CD4-positive, alpha-beta T cell (primary cell): ENCODE results near the gene HOXA11. TPM values are rescaled to one million over a fixed set of nuclear protein-coding genes. Genes with fewer than 3 reads are reported as not detected.

ENCODE experiments used
- ATAC-seq: fragments of 200-7000 bp; cut with Tn5 transposase; one replicate; pipeline ENCODE4 v1.10.0; 2022; ENCODE audit warnings: mild to moderate bottlenecking; ENCODE audit not compliant: poor library complexity
- CTCF ChIA-PET: fragments of 350-600 bp; sonication (Branson Sonifier 250); formaldehyde crosslinking; loops from one replicate; lab custom pipeline; 2021; ENCODE audit warnings: antibody characterized with exemption, inconsistent platforms; lab: Charles Lee
- POLR2A ChIA-PET: fragments of 350-600 bp; sonication (Branson Sonifier 250); formaldehyde crosslinking; loops from one replicate; lab custom pipeline; 2021; ENCODE audit warnings: antibody characterized with exemption, inconsistent platforms; lab: Charles Lee
- DNase-seq, 14 experiments: peaks; one replicate each; pipeline ENCODE4 v3.0.0-alpha.2; 2013 to 2020; ENCODE audit warnings: mixed read lengths in 2 of 14
- H3K27ac ChIP-seq, 2 donors: one replicate each; pipeline versions ENCODE4 v1.5.1 to v1.7.0; 2013; ENCODE audit warnings: low read length in 2 of 2, low read depth in 1 of 2, mild to moderate bottlenecking in 1 of 2
- H3K27me3 ChIP-seq, 2 experiments: 1 replicate in 1 of 2; 2 replicates in 1 of 2; pipeline versions ENCODE4 v1.6.1 to v1.7.0; 2013; ENCODE audit warnings: low read length in 2 of 2, control low read depth in 1 of 2, mild to moderate bottlenecking in 1 of 2, moderate library complexity in 1 of 2; ENCODE audit not compliant: insufficient read depth in 2 of 2, control insufficient read depth in 1 of 2
- H3K36me3 ChIP-seq: one replicate; pipeline ENCODE4 v1.6.1; 2013; ENCODE audit warnings: low read length, control low read depth; ENCODE audit not compliant: insufficient read depth
- H3K4me1 ChIP-seq: one replicate; pipeline ENCODE4 v1.6.1; 2013; ENCODE audit warnings: low read length, control low read depth; ENCODE audit not compliant: insufficient read depth
- H3K4me3 ChIP-seq: one replicate; pipeline ENCODE4 v1.5.1; 2013; ENCODE audit warnings: mild to moderate bottlenecking, low read length, moderate library complexity
- H3K9me3 ChIP-seq, 2 experiments: 1 replicate in 1 of 2; 2 replicates in 1 of 2; pipeline versions ENCODE4 v1.6.1 to v1.7.0; 2013; ENCODE audit warnings: low read length in 2 of 2, mild to moderate bottlenecking in 2 of 2, control low read depth in 1 of 2, moderate library complexity in 1 of 2; ENCODE audit not compliant: control insufficient read depth in 1 of 2, insufficient read depth in 1 of 2
- H3K27ac Mint-ChIP-seq: one replicate; pipeline ENCODE4 v1.8.0; 2020; ENCODE audit warnings: mixed read lengths
- H3K27me3 Mint-ChIP-seq: one replicate; pipeline ENCODE4 v1.8.0; 2021; ENCODE audit warnings: mixed read lengths
- H3K36me3 Mint-ChIP-seq: one replicate; pipeline ENCODE4 v1.8.0; 2021; ENCODE audit warnings: low read depth, mixed read lengths
- H3K4me1 Mint-ChIP-seq: one replicate; pipeline ENCODE4 v1.8.0; 2021; ENCODE audit warnings: low read depth, mixed read lengths
- H3K4me3 Mint-ChIP-seq: one replicate; pipeline ENCODE4 v1.8.0; 2020; ENCODE audit warnings: mild to moderate bottlenecking, mixed read lengths
- H3K9me3 Mint-ChIP-seq: one replicate; pipeline ENCODE4 v1.8.0; 2020; ENCODE audit warnings: mixed read lengths
- intact Hi-C, 2 experiments: fragments of 100-400 bp; cut with DNase I in 1 of 2; cut with micrococcal nuclease in 1 of 2; formaldehyde crosslinking; loops; one replicate each; pipeline versions ENCODE4 v1.15.1 to v1.9.0; 2023 to 2025; cut with DNase I, micrococcal nuclease
- total RNA-seq, 174 experiments: library from RNA in 2 of 174; stranded (reverse) in 2 of 174; gene quantifications; one replicate each; pipeline ENCODE4 v1.2.3 and lab custom pipeline; 2021 to 2026
- TF ChIP-seq, protein P1 (sequence below): fragments of 200-600 bp; IDR thresholded peaks from one replicate; pipeline ENCODE4 v1.8.0; 2022; ENCODE audit warnings: antibody characterized with exemption, mild to moderate bottlenecking

Gene HOXA11
- total RNA-seq, 2 experiments from 2014 or later, result not detected

DNA sequence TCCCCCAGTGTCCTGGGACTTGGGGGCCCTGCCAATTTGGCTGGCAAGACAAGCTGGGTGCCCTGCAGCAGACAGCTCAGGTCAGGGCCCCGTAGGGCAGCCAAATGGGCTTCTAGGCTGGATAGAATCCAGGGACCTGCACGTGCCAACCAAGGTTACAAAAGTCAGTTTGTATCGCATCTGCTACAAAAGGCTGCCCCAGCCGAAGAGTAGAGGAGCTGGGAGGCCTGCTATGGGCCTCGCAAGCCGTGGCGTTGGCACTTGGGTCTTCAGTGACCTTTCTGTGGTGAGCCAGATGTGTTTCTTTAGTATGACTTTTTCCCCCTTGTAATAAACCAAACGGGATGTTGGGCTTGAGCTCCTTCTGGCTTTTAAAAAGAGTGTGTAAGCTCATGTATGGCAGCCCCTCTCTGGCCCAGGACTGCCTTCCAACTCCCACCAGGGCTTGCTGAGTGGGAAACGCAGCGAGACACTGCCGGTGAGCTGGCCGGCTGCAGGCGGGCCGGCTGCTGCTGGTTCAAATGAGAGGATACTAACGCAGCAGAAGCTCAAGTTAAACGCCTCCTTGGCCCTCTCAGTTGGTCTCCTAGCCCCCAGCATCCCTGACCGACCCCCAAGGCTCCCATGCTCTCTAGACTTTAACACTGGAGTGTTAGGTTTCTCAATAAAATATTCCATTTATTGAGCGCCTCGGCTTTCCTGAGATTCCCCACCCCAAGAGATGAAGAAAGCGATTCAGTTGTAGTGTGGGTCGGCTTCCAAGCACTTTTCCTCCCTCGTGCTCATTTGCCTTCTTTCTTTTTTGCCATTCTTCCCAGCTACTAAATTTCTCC is 7.9 kb downstream of the HOXA11 start:
- intact Hi-C loops, result loop anchor here in 1 of 2 experiments (5.0 kb wide), 1 partner anchor 1225 kb away; no protein-coding TSS in a partner anchor
- Histone ChIP-seq H3K27ac (no peak overlapping the region), H3K27me3 (peaks cover 70 to 92% of the 10 kb centered on the region in 2 experiments), H3K9me3 (peaks cover 0 to 50% of the 10 kb centered on the region in 2 experiments), H3K4me1 (peaks cover 34% of the 10 kb centered on the region), H3K36me3 (no peaks in the 10 kb centered on the region), H3K4me3 (no peak overlapping the region)
- DNase-seq, result no peak
- peaks cover 86% of the 10 kb centered on the region for H3K27me3 Mint-ChIP-seq
- no peaks in the 10 kb centered on the region for H3K36me3 Mint-ChIP-seq
- H3K9me3 Mint-ChIP-seq, result no peaks in the 10 kb centered on the region
- no peak for ATAC-seq
- ChIA-PET POLR2A (interaction anchor here (1.0 kb wide), 1 partner anchor 11 kb away, joined by 3 read pairs; no protein-coding TSS in a partner anchor), CTCF (interaction anchor here (1.2 to 2.2 kb wide), 3 partner anchors 16 to 1282 kb away, joined by 3 to 8 read pairs (median 8); no protein-coding TSS in a partner anchor)
- TF ChIP-seq, protein P1, sequence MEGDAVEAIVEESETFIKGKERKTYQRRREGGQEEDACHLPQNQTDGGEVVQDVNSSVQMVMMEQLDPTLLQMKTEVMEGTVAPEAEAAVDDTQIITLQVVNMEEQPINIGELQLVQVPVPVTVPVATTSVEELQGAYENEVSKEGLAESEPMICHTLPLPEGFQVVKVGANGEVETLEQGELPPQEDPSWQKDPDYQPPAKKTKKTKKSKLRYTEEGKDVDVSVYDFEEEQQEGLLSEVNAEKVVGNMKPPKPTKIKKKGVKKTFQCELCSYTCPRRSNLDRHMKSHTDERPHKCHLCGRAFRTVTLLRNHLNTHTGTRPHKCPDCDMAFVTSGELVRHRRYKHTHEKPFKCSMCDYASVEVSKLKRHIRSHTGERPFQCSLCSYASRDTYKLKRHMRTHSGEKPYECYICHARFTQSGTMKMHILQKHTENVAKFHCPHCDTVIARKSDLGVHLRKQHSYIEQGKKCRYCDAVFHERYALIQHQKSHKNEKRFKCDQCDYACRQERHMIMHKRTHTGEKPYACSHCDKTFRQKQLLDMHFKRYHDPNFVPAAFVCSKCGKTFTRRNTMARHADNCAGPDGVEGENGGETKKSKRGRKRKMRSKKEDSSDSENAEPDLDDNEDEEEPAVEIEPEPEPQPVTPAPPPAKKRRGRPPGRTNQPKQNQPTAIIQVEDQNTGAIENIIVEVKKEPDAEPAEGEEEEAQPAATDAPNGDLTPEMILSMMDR, result no peak
- peaks cover 14% of the 10 kb centered on the region for H3K4me1 Mint-ChIP-seq
- no peak overlapping the region for H3K27ac Mint-ChIP-seq
- no peak overlapping the region for H3K4me3 Mint-ChIP-seq

DNA sequence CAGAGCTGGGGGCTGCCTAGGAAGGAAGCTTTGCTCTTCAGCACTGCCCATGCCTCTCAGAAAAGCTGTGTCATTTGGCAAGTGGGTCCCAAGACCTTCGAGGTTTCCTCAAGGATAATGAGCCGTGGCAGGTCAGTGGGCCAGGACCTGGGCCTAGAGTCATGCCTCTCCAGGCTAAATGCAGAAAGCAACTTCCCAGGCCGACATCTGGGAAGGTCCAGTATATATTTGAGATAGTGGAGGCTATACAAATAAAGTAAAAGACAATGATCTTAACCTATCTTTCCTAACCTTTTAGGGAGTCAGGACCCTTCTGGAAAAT is 8.5 kb downstream of the HOXA11 start:
- Mint-ChIP-seq H3K27me3 (peaks cover 86% of the 10 kb centered on the region), H3K4me3 (no peak overlapping the region), H3K4me1 (peaks cover 21% of the 10 kb centered on the region), H3K9me3 (no peaks in the 10 kb centered on the region), H3K36me3 (no peaks in the 10 kb centered on the region), H3K27ac (no peak overlapping the region)
- no peaks in the 10 kb centered on the region for H3K36me3 ChIP-seq
- DNase-seq (no peak), ATAC-seq (no peak)
- POLR2A ChIA-PET, result interaction anchor here (1.0 kb wide), 2 partner anchors 8 to 10 kb away, joined by 3 read pairs; partner anchors contain the start of gene HOXA11
- H3K4me1 ChIP-seq, result peaks cover 41% of the 10 kb centered on the region
- CTCF ChIA-PET, result interaction anchor here (1.2 to 2.2 kb wide), 2 partner anchors 26 to 1282 kb away, joined by 3 to 8 read pairs; no protein-coding TSS in a partner anchor
- intact Hi-C loops, result loop anchor here in 1 of 2 experiments (5.0 kb wide), 1 partner anchor 1224 kb away; no protein-coding TSS in a partner anchor
- TF ChIP-seq, protein P1, result no peak
- no peak overlapping the region for H3K4me3 ChIP-seq
- H3K27me3 ChIP-seq, result peaks cover 71 to 93% of the 10 kb centered on the region in 2 experiments
- H3K9me3 ChIP-seq, result peaks cover under 1 to 52% of the 10 kb centered on the region in 2 experiments
- no peak overlapping the region for H3K27ac ChIP-seq

DNA sequence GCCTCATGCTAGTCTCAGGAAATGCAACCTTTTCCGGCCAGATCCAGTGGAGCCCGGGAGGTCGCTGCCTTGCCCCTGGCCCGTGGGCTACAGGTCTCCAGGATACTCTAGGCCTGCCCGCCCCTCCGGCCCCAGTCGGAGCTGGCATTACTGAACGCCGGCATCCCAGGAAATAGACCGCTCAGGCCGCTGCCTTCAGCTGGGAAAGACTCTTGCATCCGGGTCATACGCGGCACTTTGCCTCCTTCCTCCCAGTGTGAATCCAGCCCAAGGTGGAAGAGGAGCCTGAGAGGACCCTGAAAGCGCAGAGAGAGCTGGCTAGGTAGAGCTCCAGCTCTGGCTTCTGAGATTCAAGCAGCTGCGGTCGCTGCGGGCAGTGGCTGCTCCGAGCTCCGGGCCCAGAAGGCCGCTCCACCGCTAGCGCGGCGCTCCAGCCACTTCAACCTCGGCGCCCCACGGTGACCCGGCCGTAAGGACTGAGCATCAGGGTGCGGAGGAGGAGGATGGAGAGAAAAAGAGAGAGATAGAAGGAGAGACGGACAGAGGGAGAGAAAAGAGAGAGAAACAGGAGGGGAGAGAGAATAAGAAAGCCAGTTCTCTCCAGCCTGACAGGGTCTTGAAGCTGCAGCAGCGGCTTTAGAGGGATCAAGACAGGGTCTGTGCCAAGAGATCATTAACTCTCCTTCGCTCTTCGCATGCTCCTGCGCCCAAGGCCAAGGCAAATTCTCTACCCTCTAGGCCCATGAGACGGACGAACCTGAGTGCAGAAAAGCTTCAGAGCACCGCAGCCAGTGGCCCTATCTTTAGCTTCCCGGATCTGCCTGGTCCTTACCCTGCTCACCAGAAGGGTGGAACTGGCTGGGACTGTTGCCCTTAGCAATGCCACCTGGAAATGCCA is 9.2 kb downstream of the HOXA11 start:
- H3K27ac ChIP-seq, result no peak overlapping the region
- Mint-ChIP-seq H3K4me1 (peaks cover 27% of the 10 kb centered on the region), H3K36me3 (no peaks in the 10 kb centered on the region), H3K27me3 (peaks cover 86% of the 10 kb centered on the region), H3K4me3 (no peak overlapping the region), H3K27ac (no peak overlapping the region), H3K9me3 (no peaks in the 10 kb centered on the region)
- H3K4me3 ChIP-seq, result no peak overlapping the region
- intact Hi-C loops, result loop anchor here in 1 of 2 experiments (5.0 kb wide), 1 partner anchor 1224 kb away; no protein-coding TSS in a partner anchor
- H3K36me3 ChIP-seq, result no peaks in the 10 kb centered on the region
- ChIA-PET POLR2A (interaction anchor here (1.0 kb wide), 2 partner anchors 9 to 10 kb away, joined by 3 read pairs; partner anchors contain the start of gene HOXA11), CTCF (interaction anchor here (1.2 to 2.2 kb wide), 2 partner anchors 25 to 1281 kb away, joined by 3 to 8 read pairs; no protein-coding TSS in a partner anchor)
- peaks cover 45% of the 10 kb centered on the region for H3K4me1 ChIP-seq
- peaks cover 5 to 56% of the 10 kb centered on the region in 2 experiments for H3K9me3 ChIP-seq
- peaks cover 76 to 95% of the 10 kb centered on the region in 2 experiments for H3K27me3 ChIP-seq
- peak in 2 of 14 experiments; percentile 10 to 27 for DNase-seq
- TF ChIP-seq, protein P1, result no peak
- ATAC-seq, result no peak
